Ishikawa (cell line): ENCODE data around the gene ZNF783.

Experiments
- CEBPB ChIP-seq: IDR thresholded peaks from 2 replicates; pipeline ENCODE4 v1.6.1; 2012
- CREB1 ChIP-seq: IDR thresholded peaks from 2 replicates; pipeline ENCODE4 v1.6.1; 2012; ENCODE audit warnings: low read depth
- EGR1 ChIP-seq: IDR thresholded peaks from 2 replicates; pipeline ENCODE4 v1.6.1; 2012
- EP300 ChIP-seq: IDR thresholded peaks from 2 replicates; pipeline ENCODE4 v1.6.1; 2012; ENCODE audit warnings: borderline replicate concordance
- FOXM1 ChIP-seq: IDR thresholded peaks from 2 replicates; pipeline ENCODE4 v1.6.1; 2012; ENCODE audit warnings: low read depth, borderline replicate concordance
- NFIC ChIP-seq: IDR thresholded peaks from 2 replicates; pipeline ENCODE4 v1.6.1; 2012
- RAD21 ChIP-seq: IDR thresholded peaks from 2 replicates; pipeline ENCODE4 v1.6.1; 2012; ENCODE audit warnings: low read depth
- REST ChIP-seq: IDR thresholded peaks from 2 replicates; pipeline ENCODE4 v1.6.1; 2012; ENCODE audit warnings: low read depth, mild to moderate bottlenecking
- TAF1 ChIP-seq: IDR thresholded peaks from 2 replicates; pipeline ENCODE4 v1.6.1; 2012; ENCODE audit warnings: low read depth, mild to moderate bottlenecking
- TCF12 ChIP-seq: IDR thresholded peaks from 2 replicates; pipeline ENCODE4 v1.6.1; 2012; ENCODE audit warnings: low read depth
- TEAD4 ChIP-seq: IDR thresholded peaks from 2 replicates; pipeline ENCODE4 v1.6.1; 2012
- USF1 ChIP-seq: IDR thresholded peaks from 2 replicates; pipeline ENCODE4 v1.6.1; 2012
- YY1 ChIP-seq: IDR thresholded peaks from 2 replicates; pipeline ENCODE4 v1.6.1; 2012; ENCODE audit warnings: low read depth
- ZBTB7A ChIP-seq: IDR thresholded peaks from 2 replicates; pipeline ENCODE4 v1.6.1; 2012; ENCODE audit warnings: low read depth
- TF ChIP-seq, protein P1 (sequence below): IDR thresholded peaks from 2 replicates; pipeline ENCODE4 v1.6.1; 2012

Gene ZNF783

DNA sequence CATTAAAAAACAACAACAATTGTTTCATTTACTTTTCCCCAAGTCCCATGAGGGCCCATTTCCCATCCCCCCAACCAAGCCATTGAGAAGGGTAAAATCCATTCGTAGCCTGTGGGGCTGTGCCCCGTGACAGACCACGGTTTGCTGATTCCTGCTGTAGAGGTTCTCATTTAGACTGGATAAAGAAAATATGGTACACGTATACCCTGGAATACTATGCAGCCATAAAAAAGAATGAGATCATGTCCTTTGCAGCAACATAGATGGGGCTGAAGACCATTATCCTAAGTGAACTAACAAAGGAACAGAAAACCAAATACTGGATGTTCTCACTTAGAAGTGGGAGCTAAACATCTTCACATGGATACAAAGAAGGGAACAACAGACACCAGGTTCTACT is 44.9 kb downstream of the ZNF783 start:
- TF ChIP-seq TAF1 (no peak), TCF12 (no peak), EGR1 (no peak), REST (no peak), NFIC (no peak), USF1 (no peak), CREB1 (no peak), ZBTB7A (no peak), TEAD4 (no peak), RAD21 (no peak), FOXM1 (no peak)
- TF ChIP-seq, protein P1, sequence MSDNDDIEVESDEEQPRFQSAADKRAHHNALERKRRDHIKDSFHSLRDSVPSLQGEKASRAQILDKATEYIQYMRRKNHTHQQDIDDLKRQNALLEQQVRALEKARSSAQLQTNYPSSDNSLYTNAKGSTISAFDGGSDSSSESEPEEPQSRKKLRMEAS = no peak

DNA sequence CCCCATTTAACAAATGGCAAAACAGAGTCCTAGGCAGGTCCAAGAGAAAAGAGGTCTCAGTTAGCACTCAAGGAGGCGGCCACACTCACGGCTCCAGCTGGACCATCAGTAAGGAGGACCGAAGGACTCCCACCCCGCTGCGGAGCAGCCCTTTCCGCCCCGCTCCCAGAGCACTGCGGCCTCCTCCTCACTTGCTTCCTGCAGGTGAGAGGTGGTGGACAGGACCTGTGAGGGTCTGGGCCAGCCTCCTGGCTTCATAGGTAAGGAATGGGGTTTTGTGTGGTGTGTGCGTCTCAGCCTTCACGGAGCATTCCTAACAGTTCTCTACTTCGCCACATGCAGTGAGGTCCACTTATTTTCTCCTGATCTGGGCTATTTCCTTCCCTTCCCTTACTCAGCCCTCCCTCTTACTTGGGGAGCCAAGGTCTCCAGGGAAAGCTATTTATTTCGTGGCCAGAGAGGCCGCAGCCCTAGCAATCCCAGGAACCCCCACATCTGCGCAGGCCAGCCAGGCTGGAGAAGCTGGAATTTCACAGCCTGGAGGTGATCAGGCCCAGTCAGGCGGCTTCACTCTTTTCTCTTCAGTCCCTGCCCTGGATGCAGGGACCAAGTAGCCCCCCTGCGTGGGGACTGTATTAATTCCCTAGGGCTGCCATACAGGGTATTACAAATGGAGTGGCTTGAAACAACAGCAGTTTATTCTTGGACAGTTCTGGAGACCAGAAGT is 45.9 kb downstream of the ZNF783 start:
- TF ChIP-seq ZBTB7A (no peak), USF1 (no peak), FOXM1 (no peak), EP300 (no peak), YY1 (no peak), NFIC (no peak)
- TF ChIP-seq, protein P1 = no peak

- peak; percentile 76 for TF ChIP-seq RAD21
- TF ChIP-seq ZBTB7A = no peak
Observed at GRCh38 chr7:149310113-149310836, 48.3 kb downstream of the ZNF783 start.

DNA sequence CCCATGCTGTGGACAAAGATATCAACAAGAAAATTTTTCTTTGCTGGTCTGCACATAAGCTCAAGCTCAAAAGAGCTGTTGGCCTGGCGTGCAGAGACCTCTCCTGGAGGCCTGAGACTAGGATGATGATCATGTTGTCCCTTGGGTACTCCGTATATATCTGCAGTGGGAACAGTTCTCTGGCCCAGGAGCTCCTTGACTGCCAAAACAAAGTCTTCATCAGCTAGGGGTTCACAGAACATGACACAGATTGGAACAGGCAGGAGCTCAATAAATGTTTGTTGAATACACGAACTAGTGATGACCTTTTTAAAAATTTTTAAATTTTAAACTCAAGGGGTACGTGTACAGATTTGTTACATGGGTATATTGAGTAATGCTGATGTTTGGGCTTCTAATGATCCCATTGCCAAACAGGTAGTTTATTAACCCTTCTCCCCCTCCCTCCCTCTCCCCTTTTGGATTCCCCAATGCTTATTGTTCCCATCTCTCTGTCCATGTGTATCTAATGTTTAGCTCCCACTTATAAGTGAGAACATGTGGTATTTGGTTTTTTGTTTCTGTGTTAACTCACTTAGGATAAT is 49.1 kb downstream of the ZNF783 start:
- TF ChIP-seq TEAD4 (no peak), FOXM1 (no peak), EGR1 (no peak), CEBPB (no peak), EP300 (no peak), RAD21 (no peak), ZBTB7A (no peak), NFIC (no peak), TAF1 (no peak), REST (no peak), YY1 (no peak), USF1 (no peak), TCF12 (no peak), CREB1 (no peak)
- TF ChIP-seq, protein P1 = no peak

GRCh38 chr7:149313981-149314380 is 52.0 kb downstream of the ZNF783 start:
- no peak for TF ChIP-seq CEBPB
- no peak for TF ChIP-seq TCF12
- no peak for TF ChIP-seq EP300
- no peak for TF ChIP-seq USF1
- TF ChIP-seq, protein P1 = no peak
- TF ChIP-seq REST = no peak
- no peak for TF ChIP-seq FOXM1
- TF ChIP-seq CREB1 = no peak
- TF ChIP-seq TAF1 = no peak
